IMR-90 (cell line): ENCODE results near the gene KCNF1.
A peak's percentile ranks its signal among the peaks of the same experiment; 100 is the strongest.

ENCODE experiments used
- BHLHE40 ChIP-seq: fragments of 150-350 bp; IDR thresholded peaks from 2 replicates; pipeline ENCODE4 v1.6.1; 2016; ENCODE audit warnings: mild to moderate bottlenecking, low read depth, low read length
- CEBPB ChIP-seq: IDR thresholded peaks from 2 replicates; pipeline ENCODE4 v1.6.1; 2012; ENCODE audit warnings: low read depth, low read length, improper control_type of control experiment
- CHD1 ChIP-seq: IDR thresholded peaks from 2 replicates; pipeline ENCODE4 v1.6.1; 2012; ENCODE audit warnings: low read depth, low read length, improper control_type of control experiment
- CTCF ChIP-seq: conservative IDR thresholded peaks from 2 replicates; pipeline ENCODE4 v1.5.1; 2012; ENCODE audit warnings: mild to moderate bottlenecking, low read depth, low read length, improper control_type of control experiment
- MAFK ChIP-seq: IDR thresholded peaks from 2 replicates; pipeline ENCODE4 v1.6.1; 2012; ENCODE audit warnings: low read depth, low read length, improper control_type of control experiment
- MXI1 ChIP-seq: IDR thresholded peaks from 2 replicates; pipeline ENCODE4 v1.6.1; 2012; ENCODE audit warnings: low read depth, mild to moderate bottlenecking, low read length, moderate library complexity, borderline replicate concordance
- NFE2L2 ChIP-seq: fragments of 150-350 bp; IDR thresholded peaks from 2 replicates; pipeline ENCODE4 v1.6.1; 2016; ENCODE audit warnings: low read depth, mild to moderate bottlenecking, low read length
- POLR2A ChIP-seq: IDR thresholded peaks from 2 replicates; pipeline ENCODE4 v1.6.1; 2012; ENCODE audit warnings: mild to moderate bottlenecking, low read depth, low read length
- RAD21 ChIP-seq: IDR thresholded peaks from 2 replicates; pipeline ENCODE4 v1.6.1; 2012; ENCODE audit warnings: low read length, improper control_type of control experiment
- RCOR1 ChIP-seq: IDR thresholded peaks from 2 replicates; pipeline ENCODE4 v1.6.1; 2012; ENCODE audit warnings: mild to moderate bottlenecking, low read length, improper control_type of control experiment; ENCODE audit not compliant: insufficient replicate concordance
- RFX5 ChIP-seq: IDR thresholded peaks from 2 replicates; pipeline ENCODE4 v1.8.0; 2012; ENCODE audit warnings: low read depth, mild to moderate bottlenecking, low read length, moderate library complexity
- SMC3 ChIP-seq: fragments of 150-350 bp; IDR thresholded peaks from 2 replicates; pipeline ENCODE4 v1.6.1; 2016; ENCODE audit warnings: low read depth, mild to moderate bottlenecking, antibody characterized with exemption, low read length, moderate library complexity
- TF ChIP-seq, protein P1 (sequence below): fragments of 150-350 bp; IDR thresholded peaks from 2 replicates; pipeline ENCODE4 v1.6.1; 2017; ENCODE audit warnings: mild to moderate bottlenecking, antibody characterized with exemption, low read length, low read depth

DNA sequence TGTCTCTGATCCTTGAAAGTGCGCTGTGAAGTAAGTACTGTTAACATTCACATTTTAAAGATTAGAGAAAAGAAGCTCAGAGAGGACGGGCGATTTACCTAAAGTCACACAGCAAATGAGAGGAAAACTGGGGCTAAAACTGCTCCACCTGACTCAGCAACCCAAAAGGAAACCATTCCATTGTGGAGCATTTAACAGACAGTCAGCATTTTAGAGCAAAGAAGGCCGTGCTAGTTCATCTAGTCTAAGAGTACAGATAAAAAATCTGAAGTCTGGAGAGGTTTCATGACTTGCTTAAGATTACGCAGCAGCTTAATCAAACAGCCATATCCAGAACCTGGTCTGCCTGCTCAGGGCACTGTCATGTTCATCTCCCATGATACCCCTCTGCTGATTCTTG lies 19.9 kb upstream of the KCNF1 start:
- no peak for TF ChIP-seq POLR2A
- peak; percentile 28; the same call in 1 of the 2 replicates for TF ChIP-seq MAFK
- no peak for TF ChIP-seq NFE2L2
- TF ChIP-seq RFX5 = no peak
- TF ChIP-seq CTCF = no peak
- no peak for TF ChIP-seq RCOR1
- no peak for TF ChIP-seq BHLHE40
- no peak for TF ChIP-seq MXI1
- no peak for TF ChIP-seq RAD21
- no peak for TF ChIP-seq CHD1
- no peak for TF ChIP-seq CEBPB
- no peak for TF ChIP-seq SMC3
- TF ChIP-seq, protein P1, sequence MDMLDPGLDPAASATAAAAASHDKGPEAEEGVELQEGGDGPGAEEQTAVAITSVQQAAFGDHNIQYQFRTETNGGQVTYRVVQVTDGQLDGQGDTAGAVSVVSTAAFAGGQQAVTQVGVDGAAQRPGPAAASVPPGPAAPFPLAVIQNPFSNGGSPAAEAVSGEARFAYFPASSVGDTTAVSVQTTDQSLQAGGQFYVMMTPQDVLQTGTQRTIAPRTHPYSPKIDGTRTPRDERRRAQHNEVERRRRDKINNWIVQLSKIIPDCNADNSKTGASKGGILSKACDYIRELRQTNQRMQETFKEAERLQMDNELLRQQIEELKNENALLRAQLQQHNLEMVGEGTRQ = no peak
